Measurements from ENCODE around the gene BTNL9. TPM values are rescaled to one million over a fixed set of nuclear protein-coding genes. Genes with fewer than 3 reads are reported as not detected.

Gene BTNL9
- total and polyA plus RNA-seq, 2 of the 4 experiments (the other 2 are of a cell fraction) = not detected

DNA sequence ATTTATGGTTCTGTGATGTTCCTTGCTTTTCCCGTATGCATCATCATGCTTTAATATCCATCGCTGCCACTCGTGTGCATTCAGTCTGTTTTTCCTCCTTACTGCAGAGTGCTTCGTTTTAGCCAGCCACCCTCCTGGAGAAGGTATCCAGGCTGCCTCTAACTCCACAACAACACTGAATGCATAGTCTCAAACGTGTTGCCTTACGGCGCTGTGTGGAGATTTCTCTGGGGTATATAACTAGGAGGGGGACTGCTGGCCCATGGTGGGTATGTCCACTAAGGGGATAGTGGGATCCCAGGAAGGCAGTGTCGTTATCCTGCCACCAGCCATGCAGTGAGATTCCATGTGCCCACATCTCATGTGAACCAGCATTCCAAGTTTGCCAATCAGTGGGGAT is 16.4 kb downstream of the BTNL9 start:
- H4K20me1 ChIP-seq (ENCODE audit: insufficient read depth, low read length) = no peaks in the 10 kb centered on the region
- no peak overlapping the region for H3K4me3 ChIP-seq (ENCODE audit: insufficient read depth, low read depth, low read length)
- dilution Hi-C loops (cut with HindIII; ENCODE audit: low sequenced_read_pairs, unreplicated experiment) = no loop called here
- no peak overlapping the region for H2BK120ac ChIP-seq (ENCODE audit: low read depth, low read length)
- no peak overlapping the region for H4K5ac ChIP-seq (ENCODE audit: low read depth, low read length)
- no peaks in the 10 kb centered on the region for H3K36me3 ChIP-seq (ENCODE audit: control insufficient read depth, insufficient read depth, low read length)
- no TSS peak for BruUV-seq (replicated peaks)
- no peak for ATAC-seq (ENCODE audit: low read depth)
- H2AK5ac ChIP-seq (ENCODE audit: low read depth, low read length) = no peak overlapping the region
- H3K9me3 ChIP-seq (ENCODE audit: control insufficient read depth, insufficient read depth, low read length) = no peaks in the 10 kb centered on the region
- no peak overlapping the region for H4K8ac ChIP-seq (ENCODE audit: low read depth in 2 of 2, low read length in 2 of 2)
- no peaks in the 10 kb centered on the region for H3K9me1 ChIP-seq (ENCODE audit: insufficient read depth, low read length)
- no peak for DNase-seq
- in situ Hi-C loops (cut with MboI; ENCODE audit: low sequenced_read_pairs) = no loop called here
- H3K4me1 ChIP-seq (ENCODE audit: control insufficient read depth, insufficient read depth, low read length) = no peaks in the 10 kb centered on the region
- no peak overlapping the region for H2AK9ac ChIP-seq (replicated peaks; ENCODE audit: low read depth, low read length, poor library complexity)
- ChIA-PET CTCF (no interaction called here), POLR2A (ENCODE audit: unreplicated experiment) (no interaction called here)
- no peak overlapping the region for H2AFZ ChIP-seq (replicated peaks; ENCODE audit: low read length, poor library complexity)
- no peak overlapping the region for H2BK15ac ChIP-seq (ENCODE audit: low read depth, low read length)
- H3K14ac ChIP-seq (replicated peaks; ENCODE audit: low read depth, low read length) = no peak overlapping the region
- H3K27ac ChIP-seq (ENCODE audit: insufficient read depth, low read length) = no peak overlapping the region
- no peak overlapping the region for H3K18ac ChIP-seq (ENCODE audit: low read depth, low read length)
- H3K23ac ChIP-seq (ENCODE audit: low read depth, low read length) = no peak overlapping the region
- no peak overlapping the region for H4K91ac ChIP-seq (ENCODE audit: insufficient read depth, low read depth, low read length)
- H3K56ac ChIP-seq (ENCODE audit: extremely low read depth, insufficient read depth, low read length) = no peak overlapping the region
- no peak overlapping the region for H2BK5ac ChIP-seq (ENCODE audit: low read depth, low read length, poor library complexity, severe bottlenecking)
- no peak overlapping the region for H3K4me2 ChIP-seq (ENCODE audit: low read depth, low read length)
- no peak for TF ChIP-seq POLR2A (IDR thresholded peaks at IDR 0.05; ENCODE audit: low read depth, low read length)
- no peak for TF ChIP-seq MAZ (IDR thresholded peaks at IDR 0.05; ENCODE audit: borderline replicate concordance, low read depth, low read length)
- TF ChIP-seq RFX5 (IDR thresholded peaks at IDR 0.05; ENCODE audit: low read depth, low read length) = no peak
- TF ChIP-seq, protein P1, sequence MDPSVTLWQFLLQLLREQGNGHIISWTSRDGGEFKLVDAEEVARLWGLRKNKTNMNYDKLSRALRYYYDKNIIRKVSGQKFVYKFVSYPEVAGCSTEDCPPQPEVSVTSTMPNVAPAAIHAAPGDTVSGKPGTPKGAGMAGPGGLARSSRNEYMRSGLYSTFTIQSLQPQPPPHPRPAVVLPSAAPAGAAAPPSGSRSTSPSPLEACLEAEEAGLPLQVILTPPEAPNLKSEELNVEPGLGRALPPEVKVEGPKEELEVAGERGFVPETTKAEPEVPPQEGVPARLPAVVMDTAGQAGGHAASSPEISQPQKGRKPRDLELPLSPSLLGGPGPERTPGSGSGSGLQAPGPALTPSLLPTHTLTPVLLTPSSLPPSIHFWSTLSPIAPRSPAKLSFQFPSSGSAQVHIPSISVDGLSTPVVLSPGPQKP (IDR thresholded peaks at IDR 0.05; ENCODE audit: borderline replicate concordance, low read depth, low read length) = no peak
- no peak for TF ChIP-seq SMC3 (IDR thresholded peaks at IDR 0.05; ENCODE audit: low read depth, low read length)
- TF ChIP-seq, protein P2, sequence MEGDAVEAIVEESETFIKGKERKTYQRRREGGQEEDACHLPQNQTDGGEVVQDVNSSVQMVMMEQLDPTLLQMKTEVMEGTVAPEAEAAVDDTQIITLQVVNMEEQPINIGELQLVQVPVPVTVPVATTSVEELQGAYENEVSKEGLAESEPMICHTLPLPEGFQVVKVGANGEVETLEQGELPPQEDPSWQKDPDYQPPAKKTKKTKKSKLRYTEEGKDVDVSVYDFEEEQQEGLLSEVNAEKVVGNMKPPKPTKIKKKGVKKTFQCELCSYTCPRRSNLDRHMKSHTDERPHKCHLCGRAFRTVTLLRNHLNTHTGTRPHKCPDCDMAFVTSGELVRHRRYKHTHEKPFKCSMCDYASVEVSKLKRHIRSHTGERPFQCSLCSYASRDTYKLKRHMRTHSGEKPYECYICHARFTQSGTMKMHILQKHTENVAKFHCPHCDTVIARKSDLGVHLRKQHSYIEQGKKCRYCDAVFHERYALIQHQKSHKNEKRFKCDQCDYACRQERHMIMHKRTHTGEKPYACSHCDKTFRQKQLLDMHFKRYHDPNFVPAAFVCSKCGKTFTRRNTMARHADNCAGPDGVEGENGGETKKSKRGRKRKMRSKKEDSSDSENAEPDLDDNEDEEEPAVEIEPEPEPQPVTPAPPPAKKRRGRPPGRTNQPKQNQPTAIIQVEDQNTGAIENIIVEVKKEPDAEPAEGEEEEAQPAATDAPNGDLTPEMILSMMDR (conservative IDR thresholded peaks at IDR 0.05; ENCODE audit: low read depth, low read length) = no peak
- no CpG with 5 or more reads among the region's 8 CpGs for WGBS, 2 experiments (ENCODE audit: extremely low coverage in 2 of 2, insufficient read length in 1 of 2)
- no peak overlapping the region for H2BK20ac ChIP-seq (ENCODE audit: low read depth, low read length)
- intact Hi-C loops (cut with micrococcal nuclease) = no loop called here
- H3K4ac ChIP-seq (ENCODE audit: low read depth, low read length) = no peak overlapping the region
- H3K79me1 ChIP-seq (ENCODE audit: low read depth in 1 of 2, low read length in 2 of 2) = no peaks in the 10 kb centered on the region
- H3K27me3 ChIP-seq (ENCODE audit: control insufficient read depth, insufficient read depth, low read length) = peaks cover 55% of the 10 kb centered on the region
- H3K9ac ChIP-seq (ENCODE audit: low read depth, low read length) = no peak overlapping the region
